Activated B cell treated with CpG ODN at 0.5 μM for 24 hours (primary cell): ENCODE results near the gene KLHL22. TPM values are rescaled to one million over a fixed set of nuclear protein-coding genes. Genes with fewer than 3 reads are reported as not detected.

Source experiments
- ATAC-seq: fragments of 200-7000 bp; cut with Tn5 transposase; one replicate; pipeline ENCODE4 v1.10.0; 2021; ENCODE audit warnings: low read depth, mild to moderate bottlenecking, moderate library complexity
- CTCF ChIA-PET: fragments of 350-600 bp; sonication (Branson Sonifier 250); formaldehyde crosslinking; loops from one replicate; lab custom pipeline; 2021; ENCODE audit warnings: antibody characterized with exemption; lab: Charles Lee
- POLR2A ChIA-PET: fragments of 350-600 bp; sonication (Branson Sonifier 250); formaldehyde crosslinking; loops from one replicate; lab custom pipeline; 2021; ENCODE audit warnings: antibody characterized with exemption; lab: Charles Lee
- DNase-seq: peaks from one replicate; pipeline ENCODE4 v3.0.0; 2022
- H3K27ac Mint-ChIP-seq: one replicate; pipeline ENCODE4 v1.8.0; 2020; ENCODE audit warnings: mixed read lengths
- H3K27me3 Mint-ChIP-seq: one replicate; pipeline ENCODE4 v1.8.0; 2021; ENCODE audit warnings: mixed read lengths
- H3K36me3 Mint-ChIP-seq: one replicate; pipeline ENCODE4 v1.8.0; 2021; ENCODE audit warnings: low read depth, mixed read lengths
- H3K4me1 Mint-ChIP-seq: one replicate; pipeline ENCODE4 v1.8.0; 2021; ENCODE audit warnings: mixed read lengths
- H3K4me3 Mint-ChIP-seq: one replicate; pipeline ENCODE4 v1.8.0; 2020; ENCODE audit warnings: mild to moderate bottlenecking, mixed read lengths
- H3K9me3 Mint-ChIP-seq: one replicate; pipeline ENCODE4 v1.8.0; 2020; ENCODE audit warnings: mixed read lengths
- CTCF ChIP-seq: fragments of 200-600 bp; IDR thresholded peaks from one replicate; pipeline ENCODE4 v1.8.0; 2022; ENCODE audit warnings: antibody characterized with exemption, mild to moderate bottlenecking
- intact Hi-C: fragments of 100-400 bp; cut with micrococcal nuclease; formaldehyde crosslinking; loops from one replicate; pipeline ENCODE4 v1.15.1; 2024
- total RNA-seq: library from RNA; stranded (reverse); gene quantifications from 2 replicates; pipeline ENCODE4 v1.2.3, GENCODE V29; 2022

The KLHL22 gene
- total RNA-seq, 1 donor from 2014 or later = 26.1 TPM

GRCh38 chr22:20442485-20443284 lies 52.9 kb downstream of the KLHL22 start:
- peaks cover 5% of the 10 kb centered on the region for H3K4me1 Mint-ChIP-seq
- ChIA-PET POLR2A (no interaction called here), CTCF (no interaction called here)
- H3K27ac Mint-ChIP-seq = no peak overlapping the region
- peaks cover 40% of the 10 kb centered on the region for H3K36me3 Mint-ChIP-seq
- intact Hi-C loops = no loop called here
- no peaks in the 10 kb centered on the region for H3K9me3 Mint-ChIP-seq
- DNase-seq = no peak
- H3K4me3 Mint-ChIP-seq = no peak overlapping the region
- no peak for TF ChIP-seq CTCF
- no peak for ATAC-seq
- H3K27me3 Mint-ChIP-seq = peaks cover 11% of the 10 kb centered on the region

GRCh38 chr22:20441631-20442484 lies 53.7 kb downstream of the KLHL22 start:
- CTCF ChIA-PET = no interaction called here
- no peak for TF ChIP-seq CTCF
- intact Hi-C loops = no loop called here
- no peak for ATAC-seq
- POLR2A ChIA-PET = interaction anchor here (0.6 to 1.1 kb wide), 2 partner anchors 22 to 418 kb away, joined by 3 read pairs; no protein-coding TSS in a partner anchor
- DNase-seq = no peak
- peaks cover 40% of the 10 kb centered on the region for H3K36me3 Mint-ChIP-seq
- H3K9me3 Mint-ChIP-seq = no peaks in the 10 kb centered on the region
- H3K4me1 Mint-ChIP-seq = peaks cover 11% of the 10 kb centered on the region
- peaks cover 17% of the 10 kb centered on the region for H3K27me3 Mint-ChIP-seq
- H3K27ac Mint-ChIP-seq = no peak overlapping the region
- no peak overlapping the region for H3K4me3 Mint-ChIP-seq

- DNase-seq (no peak), ATAC-seq (no peak)
- no peak overlapping the region for H3K4me3 Mint-ChIP-seq
- H3K27ac Mint-ChIP-seq = no peak overlapping the region
- CTCF ChIA-PET = no interaction called here
- TF ChIP-seq CTCF = no peak
- H3K9me3 Mint-ChIP-seq = no peaks in the 10 kb centered on the region
- H3K36me3 Mint-ChIP-seq = peaks cover 31% of the 10 kb centered on the region
- intact Hi-C loops = no loop called here
- H3K4me1 Mint-ChIP-seq = peaks cover 15% of the 10 kb centered on the region
- POLR2A ChIA-PET = interaction anchor here (0.6 to 1.1 kb wide), 2 partner anchors 23 to 417 kb away, joined by 3 read pairs; no protein-coding TSS in a partner anchor
- peaks cover 23% of the 10 kb centered on the region for H3K27me3 Mint-ChIP-seq
These were observed 54.7 kb downstream of the KLHL22 start for GRCh38 chr22:20440637-20441591.

- H3K4me3 Mint-ChIP-seq = no peak overlapping the region
- peaks cover 31% of the 10 kb centered on the region for H3K27me3 Mint-ChIP-seq
- no peaks in the 10 kb centered on the region for H3K9me3 Mint-ChIP-seq
- DNase-seq = no peak
- no peak for TF ChIP-seq CTCF
- ChIA-PET POLR2A (no interaction called here), CTCF (no interaction called here)
- no peak for ATAC-seq
- H3K27ac Mint-ChIP-seq = no peak overlapping the region
- intact Hi-C loops = no loop called here
- H3K36me3 Mint-ChIP-seq = peaks cover 31% of the 10 kb centered on the region
- peaks cover 20% of the 10 kb centered on the region for H3K4me1 Mint-ChIP-seq
These were observed 55.5 kb downstream of the KLHL22 start for GRCh38 chr22:20439928-20440575.
